MCF 10A (cell line): ENCODE data around the gene PNLDC1. TPM values are rescaled to one million over a fixed set of nuclear protein-coding genes. Genes with fewer than 3 reads are reported as not detected.

Experiments used
- BruUV-seq: library from RNA; stranded (reverse); fragments of 400-500 nt; replicated peaks from 2 replicates; lab custom pipeline; 2021; lab: Mats Ljungman, UMichigan
- CTCF ChIA-PET: fragments of 300-600 bp; sonication (Branson Sonifier 250); formaldehyde crosslinking; extraction: SDS; loops from one replicate; lab custom pipeline; 2021; ENCODE audit warnings: antibody characterized with exemption, inconsistent platforms; lab: Yijun Ruan, JAX
- POLR2A ChIA-PET: fragments of 300-600, 350-650 bp; sonication (Branson Sonifier 250); formaldehyde crosslinking; extraction: SDS; loops from one replicate; lab custom pipeline; 2020; ENCODE audit warnings: antibody characterized with exemption, inconsistent platforms; lab: Yijun Ruan, JAX
- DNase-seq: peaks from one replicate; pipeline ENCODE4 v3.0.0-alpha.2; 2018; ENCODE audit not compliant: unreplicated experiment
- H3K27ac Mint-ChIP-seq: one replicate; pipeline ENCODE4 v1.8.0; 2022; ENCODE audit warnings: mild to moderate bottlenecking, low read depth, mixed read lengths; ENCODE audit not compliant: unreplicated experiment
- H3K27me3 Mint-ChIP-seq: one replicate; pipeline ENCODE4 v1.8.0; 2022; ENCODE audit warnings: mixed read lengths; ENCODE audit not compliant: insufficient read depth, unreplicated experiment
- H3K36me3 Mint-ChIP-seq: one replicate; pipeline ENCODE4 v1.8.0; 2022; ENCODE audit warnings: mild to moderate bottlenecking, moderate library complexity, mixed read lengths; ENCODE audit not compliant: insufficient read depth, unreplicated experiment
- H3K4me1 Mint-ChIP-seq: one replicate; pipeline ENCODE4 v1.8.0; 2022; ENCODE audit warnings: mixed read lengths; ENCODE audit not compliant: insufficient read depth, unreplicated experiment
- H3K4me3 Mint-ChIP-seq: one replicate; pipeline ENCODE4 v1.8.0; 2022; ENCODE audit warnings: mild to moderate bottlenecking, moderate library complexity, mixed read lengths; ENCODE audit not compliant: unreplicated experiment
- H3K9me3 Mint-ChIP-seq: one replicate; pipeline ENCODE4 v1.8.0; 2022; ENCODE audit warnings: mixed read lengths; ENCODE audit not compliant: unreplicated experiment
- CTCF ChIP-seq: fragments of 200-600 bp; IDR thresholded peaks from one replicate; pipeline ENCODE4 v1.8.0; 2022; ENCODE audit warnings: antibody characterized with exemption, mild to moderate bottlenecking; ENCODE audit not compliant: unreplicated experiment
- intact Hi-C: fragments of 100-400 bp; cut with micrococcal nuclease; formaldehyde crosslinking; loops from 2 replicates; pipeline ENCODE4 v1.14.1; 2022
- total RNA-seq: library from RNA; stranded (reverse); gene quantifications from 2 replicates; pipeline ENCODE4 v1.2.3, GENCODE V29; 2022

Gene PNLDC1
- total RNA-seq, 1 experiment from 2014 or later: not detected

GRCh38 chr6:159758031-159759001 is 41.8 kb upstream of the PNLDC1 start:
- peak overlapping the region; percentile 51 for H3K27ac Mint-ChIP-seq
- intact Hi-C loops: no loop called here
- ChIA-PET CTCF (no interaction called here), POLR2A (interaction anchor here (0.7 to 3.9 kb wide), 2 partner anchors 30 to 1614 kb away, joined by 3 to 59 read pairs; partner anchors contain the start of gene WTAP)
- no peaks in the 10 kb centered on the region for H3K9me3 Mint-ChIP-seq
- peaks cover 99% of the 10 kb centered on the region for H3K36me3 Mint-ChIP-seq
- H3K4me3 Mint-ChIP-seq: no peak overlapping the region
- BruUV-seq: no TSS peak
- no peaks in the 10 kb centered on the region for H3K27me3 Mint-ChIP-seq
- DNase-seq: peak; percentile 30
- H3K4me1 Mint-ChIP-seq: peaks cover 28% of the 10 kb centered on the region
- no peak for TF ChIP-seq CTCF

DNA sequence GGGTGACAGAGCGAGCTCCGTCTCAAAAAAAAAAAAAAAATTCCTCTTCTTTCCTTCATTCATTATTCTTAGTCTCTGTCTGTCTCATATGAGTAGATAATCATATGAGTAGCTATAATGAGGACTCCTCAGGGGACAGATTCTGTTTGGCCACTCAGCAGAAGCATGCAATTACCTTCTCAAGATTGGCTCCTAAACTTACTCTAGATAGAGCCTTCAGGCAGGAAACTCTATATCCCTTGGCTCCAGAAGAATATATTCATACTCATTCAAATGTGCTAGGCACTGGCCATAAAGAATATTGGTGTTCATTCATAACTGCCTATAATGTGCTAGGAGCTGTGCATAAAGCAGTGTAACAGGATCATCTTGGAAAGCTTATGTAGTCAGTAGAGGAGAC is 40.4 kb upstream of the PNLDC1 start:
- Mint-ChIP-seq H3K4me1 (peaks cover 28% of the 10 kb centered on the region), H3K4me3 (no peak overlapping the region), H3K36me3 (peaks cover 99% of the 10 kb centered on the region), H3K27ac (no peak overlapping the region), H3K9me3 (no peaks in the 10 kb centered on the region), H3K27me3 (no peaks in the 10 kb centered on the region)
- no TSS peak for BruUV-seq
- DNase-seq: peak; percentile 9
- no peak for TF ChIP-seq CTCF
- intact Hi-C loops: no loop called here
- ChIA-PET CTCF (interaction anchor here (0.6 to 1.5 kb wide), 8 partner anchors 39 to 328 kb away, joined by 3 to 6 read pairs (median 3); no protein-coding TSS in a partner anchor), POLR2A (interaction anchor here (0.7 to 4.6 kb wide), 6 partner anchors 8 to 68 kb away, joined by 3 to 59 read pairs (median 7); partner anchors contain the start of genes MRPL18, TCP1 and WTAP)

DNA sequence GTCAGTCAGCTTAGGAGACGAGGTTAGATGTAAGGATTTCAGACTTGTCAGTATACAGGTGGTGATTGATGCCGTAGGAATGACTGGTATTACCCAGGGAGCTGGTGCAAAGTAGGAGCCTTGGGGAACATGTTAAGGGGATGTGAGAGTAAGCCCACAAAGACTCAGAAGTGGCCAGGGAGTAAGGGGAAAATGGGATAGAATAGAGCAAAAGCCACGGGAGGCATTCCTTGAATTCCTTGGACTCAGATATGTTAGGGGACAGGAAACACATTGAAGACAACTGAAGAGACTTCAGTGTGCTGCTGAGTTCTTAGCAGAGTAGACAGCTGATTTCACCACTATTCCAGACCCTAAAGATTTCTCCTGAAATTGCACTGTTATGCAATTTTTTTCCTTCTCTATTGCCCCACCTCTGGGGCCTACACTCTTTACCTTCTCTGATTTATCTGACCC is 39.4 kb upstream of the PNLDC1 start:
- BruUV-seq: no TSS peak
- Mint-ChIP-seq H3K27me3 (no peaks in the 10 kb centered on the region), H3K36me3 (peaks cover 99% of the 10 kb centered on the region), H3K9me3 (no peaks in the 10 kb centered on the region), H3K4me3 (peak overlapping the region; percentile 88), H3K27ac (peak overlapping the region; percentile 82), H3K4me1 (peaks cover 28% of the 10 kb centered on the region)
- no peak for TF ChIP-seq CTCF
- ChIA-PET CTCF (interaction anchor here (1.0 to 1.5 kb wide), 4 partner anchors 40 to 93 kb away, joined by 3 to 6 read pairs (median 3); no protein-coding TSS in a partner anchor), POLR2A (interaction anchor here (0.7 to 4.6 kb wide), 9 partner anchors 9 to 94 kb away, joined by 3 to 59 read pairs (median 6); partner anchors contain the start of genes MRPL18, TCP1 and WTAP)
- DNase-seq: peak; percentile 23
- intact Hi-C loops: no loop called here
